Activated naive CD4-positive, alpha-beta T cell treated with anti-CD3 and anti-CD28 coated beads, Interleukin-2, amount 50 U/mL, for 24 hours (primary cell): ENCODE data around the gene NXNL2.

ENCODE experiments used
- H3K27ac Mint-ChIP-seq: one replicate; pipeline ENCODE4 v1.8.0; 2021; ENCODE audit warnings: mild to moderate bottlenecking, mixed read lengths
- H3K27me3 Mint-ChIP-seq: one replicate; pipeline ENCODE4 v1.8.0; 2021; ENCODE audit warnings: mixed read lengths
- H3K36me3 Mint-ChIP-seq: one replicate; pipeline ENCODE4 v1.8.0; 2021; ENCODE audit warnings: mixed read lengths
- H3K4me1 Mint-ChIP-seq: one replicate; pipeline ENCODE4 v1.8.0; 2021; ENCODE audit warnings: mixed read lengths
- H3K4me3 Mint-ChIP-seq: one replicate; pipeline ENCODE4 v1.8.0; 2021; ENCODE audit warnings: mild to moderate bottlenecking, mixed read lengths
- H3K9me3 Mint-ChIP-seq: one replicate; pipeline ENCODE4 v1.8.0; 2021; ENCODE audit warnings: mixed read lengths

Gene NXNL2

DNA sequence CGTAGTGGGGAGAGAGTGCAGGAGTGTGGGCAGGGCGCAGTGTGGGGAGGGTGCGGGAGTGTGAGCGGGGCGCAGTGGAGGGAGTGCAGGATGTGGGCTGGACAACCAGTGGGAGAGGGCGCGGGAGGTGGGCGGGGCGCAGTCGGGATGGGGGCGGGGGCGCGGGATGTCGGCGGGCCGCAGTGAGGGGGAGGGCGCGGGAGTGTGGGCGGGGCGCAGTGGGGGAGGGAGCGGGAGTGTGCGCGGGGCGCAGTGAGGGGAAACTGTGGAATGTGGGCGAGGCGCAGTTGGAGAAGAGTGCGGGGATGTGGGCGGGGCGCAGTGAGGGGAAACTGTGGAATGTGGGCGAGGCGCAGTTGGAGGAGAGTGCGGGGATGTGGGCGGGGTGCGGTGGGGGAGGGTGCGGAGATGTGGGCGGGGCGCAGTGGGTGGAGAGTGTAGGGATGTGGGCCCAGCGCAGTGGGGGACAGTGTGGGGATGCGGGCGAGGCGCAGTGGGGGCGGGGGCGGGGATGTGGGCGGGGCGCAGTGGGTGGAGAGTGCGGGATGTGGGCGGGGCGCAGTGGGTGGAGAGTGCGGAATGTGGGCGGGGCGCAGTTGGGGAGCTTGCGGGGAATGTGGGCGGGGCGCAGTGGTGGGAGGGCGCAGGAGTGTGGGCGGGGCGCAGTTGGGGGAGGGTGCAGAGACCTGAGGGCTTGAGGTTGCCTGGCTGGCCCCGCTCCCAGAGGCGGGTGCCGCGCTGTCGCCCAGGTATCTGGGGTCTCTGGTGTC, at the start of gene NXNL2:
Gene NXNL2, plus strand, starts transcription at position 723 of the 770 bp plus-strand sequence. CDS start 257 bp downstream, outside the sequence.
- Mint-ChIP-seq H3K27ac (no peak within 1 kb of the TSS), H3K36me3 (no peaks in the 10 kb centered on the region), H3K4me3 (peak within 1 kb of the TSS; percentile 66), H3K27me3 (peaks cover 20% of the 10 kb centered on the region), H3K4me1 (peaks cover 21% of the 10 kb centered on the region), H3K9me3 (no peaks in the 10 kb centered on the region)

- no peak overlapping the region for H3K27ac Mint-ChIP-seq
Measured at GRCh38 chr9:88488166-88488565, 46.8 kb upstream of the NXNL2 start.

GRCh38 chr9:88494983-88495721, 39.8 kb upstream of the NXNL2 start:
- Mint-ChIP-seq H3K27me3 (no peaks in the 10 kb centered on the region), H3K36me3 (no peaks in the 10 kb centered on the region), H3K4me3 (no peak overlapping the region), H3K4me1 (no peaks in the 10 kb centered on the region), H3K27ac (no peak overlapping the region), H3K9me3 (no peaks in the 10 kb centered on the region)

More at GRCh38 chr9:88488166-88488565, 46.8 kb upstream of the NXNL2 start:
- Mint-ChIP-seq H3K36me3 (no peaks in the 10 kb centered on the region), H3K4me3 (no peak overlapping the region), H3K9me3 (no peaks in the 10 kb centered on the region), H3K4me1 (no peaks in the 10 kb centered on the region), H3K27me3 (no peaks in the 10 kb centered on the region)

- Mint-ChIP-seq H3K9me3 (no peaks in the 10 kb centered on the region), H3K27ac (no peak overlapping the region), H3K27me3 (no peaks in the 10 kb centered on the region), H3K36me3 (no peaks in the 10 kb centered on the region), H3K4me1 (no peaks in the 10 kb centered on the region), H3K4me3 (no peak overlapping the region)
Measured at GRCh38 chr9:88497224-88497623, 37.8 kb upstream of the NXNL2 start.

GRCh38 chr9:88498880-88499279, 36.1 kb upstream of the NXNL2 start:
- H3K4me3 Mint-ChIP-seq = no peak overlapping the region
- H3K27ac Mint-ChIP-seq = no peak overlapping the region
- H3K4me1 Mint-ChIP-seq = no peaks in the 10 kb centered on the region
- H3K36me3 Mint-ChIP-seq = no peaks in the 10 kb centered on the region
- H3K9me3 Mint-ChIP-seq = no peaks in the 10 kb centered on the region
- H3K27me3 Mint-ChIP-seq = no peaks in the 10 kb centered on the region

DNA sequence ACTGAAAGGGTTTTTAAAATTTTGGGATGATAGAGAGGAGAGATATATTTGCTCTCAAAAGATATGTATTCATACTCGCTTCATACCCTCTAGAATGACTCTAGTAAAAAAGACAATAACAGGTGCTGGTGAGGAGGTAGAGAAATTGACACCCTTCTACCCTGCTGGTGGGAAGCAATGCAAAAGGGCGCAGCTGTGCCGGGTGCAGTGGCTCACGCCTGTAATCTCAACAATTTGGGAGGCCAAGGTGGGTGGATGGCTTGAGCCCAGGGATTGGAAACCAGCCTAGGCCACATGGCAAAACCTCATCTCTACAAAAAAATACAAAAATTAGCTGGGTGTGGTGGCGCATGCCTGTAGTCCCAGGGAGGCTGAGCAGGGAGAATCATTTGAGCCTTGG, 33.9 kb upstream of the NXNL2 start:
- H3K27ac Mint-ChIP-seq = no peak overlapping the region
- H3K9me3 Mint-ChIP-seq = no peaks in the 10 kb centered on the region
- H3K4me1 Mint-ChIP-seq = no peaks in the 10 kb centered on the region
- H3K36me3 Mint-ChIP-seq = no peaks in the 10 kb centered on the region
- H3K27me3 Mint-ChIP-seq = peaks cover 1% of the 10 kb centered on the region
- H3K4me3 Mint-ChIP-seq = no peak overlapping the region

- Mint-ChIP-seq H3K9me3 (no peaks in the 10 kb centered on the region), H3K27ac (no peak overlapping the region), H3K4me1 (no peaks in the 10 kb centered on the region), H3K36me3 (no peaks in the 10 kb centered on the region), H3K27me3 (peaks cover 1% of the 10 kb centered on the region), H3K4me3 (no peak overlapping the region)
Measured at GRCh38 chr9:88502552-88503034, 32.4 kb upstream of the NXNL2 start.

DNA sequence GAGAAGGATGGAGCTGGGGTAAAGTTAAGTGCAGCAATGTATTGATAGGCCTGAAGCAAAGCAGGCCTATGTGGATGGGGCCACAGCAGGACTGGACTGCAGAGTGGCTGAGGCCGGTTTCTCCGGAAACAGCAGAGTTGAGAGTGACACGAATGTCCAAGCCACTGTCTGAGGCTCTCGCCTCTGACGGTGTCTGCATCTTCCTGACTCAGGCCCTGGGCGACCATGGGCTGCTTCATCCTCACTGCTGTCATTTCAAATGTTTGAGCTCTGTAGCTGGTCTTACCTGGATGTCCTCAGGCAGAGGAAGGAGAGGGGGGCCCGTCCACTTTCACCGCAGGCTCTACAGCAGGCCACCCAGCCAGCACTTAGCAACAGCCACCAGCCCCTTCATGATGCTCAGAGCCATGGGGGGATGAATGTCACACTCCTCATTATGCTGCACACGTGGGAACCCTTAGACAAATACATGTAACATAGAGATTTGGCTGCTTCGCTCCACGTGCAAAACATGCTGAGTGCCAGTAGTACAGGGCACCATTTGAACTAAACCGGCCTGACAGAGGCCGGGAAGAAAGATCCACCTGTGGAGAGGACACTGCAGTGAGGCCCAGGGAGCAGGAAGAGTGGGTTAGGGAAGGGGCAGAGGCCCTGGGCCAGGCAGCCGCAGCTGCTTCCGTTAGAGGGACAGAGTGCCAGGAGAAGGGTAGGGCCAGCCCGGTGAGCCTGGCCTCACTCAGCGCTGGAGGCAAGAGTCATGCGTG, 31.7 kb upstream of the NXNL2 start:
- Mint-ChIP-seq H3K4me1 (no peaks in the 10 kb centered on the region), H3K4me3 (no peak overlapping the region), H3K9me3 (no peaks in the 10 kb centered on the region), H3K27ac (no peak overlapping the region), H3K27me3 (peaks cover 1% of the 10 kb centered on the region), H3K36me3 (no peaks in the 10 kb centered on the region)

GRCh38 chr9:88503845-88504764, 30.9 kb upstream of the NXNL2 start:
- H3K4me1 Mint-ChIP-seq = no peaks in the 10 kb centered on the region
- no peak overlapping the region for H3K4me3 Mint-ChIP-seq
- no peak overlapping the region for H3K27ac Mint-ChIP-seq
- H3K36me3 Mint-ChIP-seq = no peaks in the 10 kb centered on the region
- no peaks in the 10 kb centered on the region for H3K9me3 Mint-ChIP-seq
- H3K27me3 Mint-ChIP-seq = peaks cover 1% of the 10 kb centered on the region

DNA sequence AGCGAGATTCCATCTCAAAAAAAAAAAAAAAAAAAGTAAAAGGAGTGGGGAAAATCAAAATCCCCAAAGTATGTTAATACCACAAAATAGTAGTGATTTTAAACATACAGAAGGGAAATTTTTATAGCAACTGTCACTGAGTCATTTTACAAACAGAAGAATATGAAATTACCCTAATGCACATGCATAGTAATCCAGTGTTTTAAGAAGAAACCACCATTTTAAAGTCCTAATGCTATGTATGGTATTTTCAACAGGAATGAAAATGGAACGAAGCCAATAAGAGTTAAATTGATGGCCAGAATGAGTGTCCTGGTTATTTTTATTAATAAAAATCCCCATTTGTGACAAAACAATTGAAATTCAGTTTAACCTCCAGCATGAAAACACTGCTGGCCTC, 26.7 kb upstream of the NXNL2 start:
- H3K27me3 Mint-ChIP-seq = peaks cover 1% of the 10 kb centered on the region
- H3K4me1 Mint-ChIP-seq = no peaks in the 10 kb centered on the region
- H3K36me3 Mint-ChIP-seq = no peaks in the 10 kb centered on the region
- H3K4me3 Mint-ChIP-seq = no peak overlapping the region
- no peak overlapping the region for H3K27ac Mint-ChIP-seq
- no peaks in the 10 kb centered on the region for H3K9me3 Mint-ChIP-seq

DNA sequence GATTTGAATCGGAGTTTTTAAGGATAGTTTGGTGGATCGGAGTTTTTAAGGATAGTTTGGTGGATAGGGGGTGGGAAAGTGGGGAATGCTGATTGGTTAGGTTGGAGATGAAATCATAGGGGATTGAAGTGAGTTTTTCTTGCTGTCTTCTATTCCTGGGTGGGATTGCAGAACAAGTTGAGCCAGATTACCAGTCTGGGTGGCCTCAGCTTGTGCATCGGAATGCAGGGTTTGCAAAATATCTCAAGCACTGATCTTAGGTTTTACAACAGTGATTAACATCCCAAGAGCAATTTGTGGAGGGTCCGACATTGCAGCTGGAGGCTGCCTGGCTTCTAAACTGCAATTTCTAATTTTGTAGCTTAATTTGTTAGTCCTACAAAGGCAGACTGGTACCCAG, 23.1 kb upstream of the NXNL2 start:
- Mint-ChIP-seq H3K27ac (no peak overlapping the region), H3K9me3 (no peaks in the 10 kb centered on the region), H3K36me3 (peaks cover 2% of the 10 kb centered on the region), H3K4me3 (no peak overlapping the region), H3K27me3 (no peaks in the 10 kb centered on the region), H3K4me1 (no peaks in the 10 kb centered on the region)

DNA sequence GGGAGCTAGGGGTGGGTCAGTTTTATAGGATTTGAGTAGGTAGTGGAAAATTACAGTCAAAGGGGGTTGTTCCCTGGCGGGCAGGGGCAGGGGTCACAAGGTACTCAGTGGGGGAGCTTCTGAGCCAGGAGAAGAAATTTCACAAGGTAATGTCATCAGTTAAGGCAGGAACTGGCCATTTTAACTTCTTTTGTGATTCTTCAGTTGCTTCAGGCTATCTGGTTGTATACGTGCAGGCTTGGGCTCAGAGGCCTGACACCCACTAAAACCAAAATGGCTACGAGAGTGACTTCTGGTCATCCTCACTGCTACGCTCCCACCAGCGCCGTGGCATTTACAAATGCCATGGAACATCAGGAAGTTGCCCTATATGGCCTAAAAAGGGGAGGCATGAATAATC, 20.7 kb upstream of the NXNL2 start:
- Mint-ChIP-seq H3K9me3 (no peaks in the 10 kb centered on the region), H3K36me3 (peaks cover 2% of the 10 kb centered on the region), H3K27me3 (no peaks in the 10 kb centered on the region), H3K4me3 (no peak overlapping the region), H3K4me1 (no peaks in the 10 kb centered on the region), H3K27ac (no peak overlapping the region)

GRCh38 chr9:88521308-88521707, 13.7 kb upstream of the NXNL2 start:
- H3K4me1 Mint-ChIP-seq = no peaks in the 10 kb centered on the region
- no peak overlapping the region for H3K4me3 Mint-ChIP-seq
- H3K36me3 Mint-ChIP-seq = no peaks in the 10 kb centered on the region
- no peak overlapping the region for H3K27ac Mint-ChIP-seq
- no peaks in the 10 kb centered on the region for H3K27me3 Mint-ChIP-seq
- no peaks in the 10 kb centered on the region for H3K9me3 Mint-ChIP-seq

- no peaks in the 10 kb centered on the region for H3K27me3 Mint-ChIP-seq
- H3K4me3 Mint-ChIP-seq = no peak overlapping the region
- H3K36me3 Mint-ChIP-seq = no peaks in the 10 kb centered on the region
- H3K4me1 Mint-ChIP-seq = no peaks in the 10 kb centered on the region
- H3K27ac Mint-ChIP-seq = no peak overlapping the region
- no peaks in the 10 kb centered on the region for H3K9me3 Mint-ChIP-seq
Measured at GRCh38 chr9:88522360-88522759, 12.6 kb upstream of the NXNL2 start.

GRCh38 chr9:88523056-88523455, 11.9 kb upstream of the NXNL2 start:
- Mint-ChIP-seq H3K9me3 (no peaks in the 10 kb centered on the region), H3K27me3 (peaks cover 1% of the 10 kb centered on the region), H3K4me3 (no peak overlapping the region), H3K36me3 (no peaks in the 10 kb centered on the region), H3K4me1 (no peaks in the 10 kb centered on the region), H3K27ac (no peak overlapping the region)
